SU-DHL-6 (cell line): ENCODE data around the gene CLCN1.

ENCODE experiments used
- H2AFZ ChIP-seq: fragments of 200-600 bp; sonication (generic); 2 replicates; pipeline ENCODE4 v1.6.1; 2014; ENCODE audit warnings: low read depth, mild to moderate bottlenecking, moderate library complexity, mixed read lengths, antibody characterized with exemption, low read length; ENCODE audit not compliant: severe bottlenecking
- H3F3A ChIP-seq: fragments of 200-600 bp; shearing (Covaris generic); 2 replicates; pipeline ENCODE4 v1.6.0; 2016; ENCODE audit warnings: antibody characterized with exemption, mild to moderate bottlenecking; ENCODE audit not compliant: insufficient read depth
- H3K27ac ChIP-seq: fragments of 200-600 bp; sonication (generic); 2 replicates; pipeline ENCODE4 v1.5.1; 2016; ENCODE audit warnings: low read depth, mild to moderate bottlenecking, low read length, moderate library complexity, mixed read lengths
- H3K27me3 ChIP-seq: fragments of 200-600 bp; sonication (generic), shearing (Covaris generic); 2 replicates; pipeline ENCODE4 v1.6.0; 2014; ENCODE audit warnings: mild to moderate bottlenecking, low read length
- H3K36me3 ChIP-seq: fragments of 200-600 bp; sonication (generic); 2 replicates; pipeline ENCODE4 v1.6.1; 2014; ENCODE audit warnings: mild to moderate bottlenecking, low read length, mixed read lengths
- H3K4me2 ChIP-seq: fragments of 300-600, 200-600 bp; shearing (Covaris generic), sonication (generic); 2 replicates; pipeline ENCODE4 v1.6.0; 2014; ENCODE audit warnings: low read length, low read depth, mild to moderate bottlenecking; ENCODE audit not compliant: poor library complexity, severe bottlenecking
- H3K4me3 ChIP-seq: fragments of 200-600 bp; sonication (generic); 2 replicates; pipeline ENCODE4 v1.5.1; 2014; ENCODE audit warnings: antibody characterized with exemption, low read length, mild to moderate bottlenecking, mixed read lengths; ENCODE audit not compliant: insufficient read depth, poor library complexity, severe bottlenecking
- H3K79me2 ChIP-seq: fragments of 200-600 bp; sonication (generic); 2 replicates; pipeline ENCODE4 v1.6.1; 2014; ENCODE audit warnings: mild to moderate bottlenecking, low read length, moderate library complexity; ENCODE audit not compliant: insufficient read depth
- H3K9ac ChIP-seq: fragments of 200-600 bp; sonication (generic); 2 replicates; pipeline ENCODE4 v1.7.0; 2014; ENCODE audit warnings: mild to moderate bottlenecking, low read length
- H3K9me2 ChIP-seq: fragments of 200-600 bp; sonication (generic); replicated peaks from 2 replicates; pipeline ENCODE4 v1.6.1; 2014; ENCODE audit warnings: low read length; ENCODE audit not compliant: insufficient read depth
- H3K9me3 ChIP-seq: fragments of 200-600 bp; sonication (generic); 2 replicates; pipeline ENCODE4 v1.6.1; 2014; ENCODE audit warnings: low read length, mixed read lengths; ENCODE audit not compliant: insufficient read depth
- H4K20me1 ChIP-seq: fragments of 200-600 bp; sonication (generic); 2 replicates; pipeline ENCODE4 v1.6.1; 2014; ENCODE audit warnings: low read depth, mild to moderate bottlenecking, antibody characterized with exemption, low read length, moderate library complexity, mixed read lengths
- EZH2phosphoT487 ChIP-seq: fragments of 200-600 bp; sonication (generic), shearing (Covaris generic); conservative IDR thresholded peaks from 2 replicates; pipeline ENCODE4 v1.6.1; 2018; ENCODE audit warnings: mild to moderate bottlenecking, antibody characterized with exemption, low read length, moderate library complexity, mixed read lengths
- TF ChIP-seq, protein P1 (sequence below): fragments of 200-600 bp; sonication (generic); IDR thresholded peaks from one replicate; pipeline ENCODE4 v1.5.1; 2017; ENCODE audit warnings: antibody characterized with exemption, mild to moderate bottlenecking, low read length, moderate library complexity; ENCODE audit not compliant: insufficient read depth, poor library complexity, severe bottlenecking

CLCN1 gene

GRCh38 chr7:143305423-143306070 lies 10.4 kb upstream of the CLCN1 start:
- Histone ChIP-seq H3K36me3 (peaks cover 22% of the 10 kb centered on the region), H3K79me2 (no peaks in the 10 kb centered on the region)
- TF ChIP-seq, protein P1, sequence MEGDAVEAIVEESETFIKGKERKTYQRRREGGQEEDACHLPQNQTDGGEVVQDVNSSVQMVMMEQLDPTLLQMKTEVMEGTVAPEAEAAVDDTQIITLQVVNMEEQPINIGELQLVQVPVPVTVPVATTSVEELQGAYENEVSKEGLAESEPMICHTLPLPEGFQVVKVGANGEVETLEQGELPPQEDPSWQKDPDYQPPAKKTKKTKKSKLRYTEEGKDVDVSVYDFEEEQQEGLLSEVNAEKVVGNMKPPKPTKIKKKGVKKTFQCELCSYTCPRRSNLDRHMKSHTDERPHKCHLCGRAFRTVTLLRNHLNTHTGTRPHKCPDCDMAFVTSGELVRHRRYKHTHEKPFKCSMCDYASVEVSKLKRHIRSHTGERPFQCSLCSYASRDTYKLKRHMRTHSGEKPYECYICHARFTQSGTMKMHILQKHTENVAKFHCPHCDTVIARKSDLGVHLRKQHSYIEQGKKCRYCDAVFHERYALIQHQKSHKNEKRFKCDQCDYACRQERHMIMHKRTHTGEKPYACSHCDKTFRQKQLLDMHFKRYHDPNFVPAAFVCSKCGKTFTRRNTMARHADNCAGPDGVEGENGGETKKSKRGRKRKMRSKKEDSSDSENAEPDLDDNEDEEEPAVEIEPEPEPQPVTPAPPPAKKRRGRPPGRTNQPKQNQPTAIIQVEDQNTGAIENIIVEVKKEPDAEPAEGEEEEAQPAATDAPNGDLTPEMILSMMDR = peak; percentile 48
- TF ChIP-seq EZH2phosphoT487 = no peak

GRCh38 chr7:143308632-143309031 lies 7.3 kb upstream of the CLCN1 start:
- H4K20me1 ChIP-seq = no peaks in the 10 kb centered on the region
- H3F3A ChIP-seq = 0 out of 2 replicates have a peak, but pooled peaks cover 3% of the 10 kb centered on the region
- no peak overlapping the region for H3K4me3 ChIP-seq
- no peaks in the 10 kb centered on the region for H3K9me3 ChIP-seq
- no peaks in the 10 kb centered on the region for H3K27me3 ChIP-seq
- no peak overlapping the region for H2AFZ ChIP-seq
- H3K36me3 ChIP-seq = peaks cover 11% of the 10 kb centered on the region; the same call in 1 of the 2 replicates
- TF ChIP-seq, protein P1 = no peak
- no peak for TF ChIP-seq EZH2phosphoT487
- H3K9me2 ChIP-seq = no peaks in the 10 kb centered on the region
- no peak overlapping the region for H3K27ac ChIP-seq
- no peak overlapping the region for H3K9ac ChIP-seq
- H3K79me2 ChIP-seq = no peaks in the 10 kb centered on the region
- H3K4me2 ChIP-seq = no peak overlapping the region

More at GRCh38 chr7:143305423-143306070, 10.4 kb upstream of the CLCN1 start:
- Histone ChIP-seq H3K4me3 (no peak overlapping the region), H3K27me3 (no peaks in the 10 kb centered on the region), H4K20me1 (no peaks in the 10 kb centered on the region), H3K9me3 (no peaks in the 10 kb centered on the region), H2AFZ (no peak overlapping the region), H3K9ac (no peak overlapping the region), H3K9me2 (no peaks in the 10 kb centered on the region), H3K4me2 (no peak overlapping the region), H3K27ac (no peak overlapping the region), H3F3A (no peaks in the 10 kb centered on the region)

DNA sequence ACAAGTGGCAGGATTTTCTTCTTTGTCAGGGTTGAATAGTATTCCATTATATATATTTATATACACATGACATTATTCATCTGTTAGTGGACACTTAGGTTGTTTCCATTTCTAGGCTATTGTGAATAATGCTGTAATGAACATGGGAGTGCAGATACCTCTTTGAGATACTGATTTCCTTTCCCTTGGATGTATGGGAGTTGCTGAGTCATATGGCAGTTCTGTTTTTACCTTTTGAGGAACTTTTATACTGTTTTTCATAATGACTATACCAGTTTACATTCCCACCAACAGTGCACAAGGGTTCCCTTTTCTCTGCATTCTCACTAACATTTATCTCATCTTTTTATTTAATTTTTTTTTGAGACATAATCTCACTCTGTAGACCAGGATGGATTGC lies 1.8 kb upstream of the CLCN1 start:
- Histone ChIP-seq H3K27ac (no peak overlapping the region), H3K4me2 (no peak overlapping the region), H3K9ac (no peak overlapping the region), H4K20me1 (no peaks in the 10 kb centered on the region), H3K36me3 (no peaks in the 10 kb centered on the region), H3K27me3 (no peaks in the 10 kb centered on the region), H3K4me3 (no peak overlapping the region), H3F3A (0 out of 2 replicates have a peak, but pooled peaks cover 3% of the 10 kb centered on the region), H3K9me3 (no peaks in the 10 kb centered on the region), H2AFZ (no peak overlapping the region), H3K79me2 (no peaks in the 10 kb centered on the region), H3K9me2 (no peaks in the 10 kb centered on the region)
- TF ChIP-seq, protein P1 = no peak
- no peak for TF ChIP-seq EZH2phosphoT487
